NCI-H82 treated with DMSO at 0.1 percent for 48 hours (cell line): ENCODE data around the gene C3orf70.

Experiments
- DNase-seq: peaks from one replicate; lab custom pipeline; 2025; ENCODE audit not compliant: unreplicated experiment; lab: John Stamatoyannopoulos, UW

Gene C3orf70, protein sequence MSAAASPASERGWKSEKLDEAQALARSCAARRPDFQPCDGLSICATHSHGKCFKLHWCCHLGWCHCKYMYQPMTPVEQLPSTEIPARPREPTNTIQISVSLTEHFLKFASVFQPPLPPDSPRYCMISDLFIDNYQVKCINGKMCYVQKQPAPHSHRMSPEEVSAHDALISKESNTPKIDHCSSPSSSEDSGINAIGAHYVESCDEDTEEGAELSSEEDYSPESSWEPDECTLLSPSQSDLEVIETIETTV

DNA sequence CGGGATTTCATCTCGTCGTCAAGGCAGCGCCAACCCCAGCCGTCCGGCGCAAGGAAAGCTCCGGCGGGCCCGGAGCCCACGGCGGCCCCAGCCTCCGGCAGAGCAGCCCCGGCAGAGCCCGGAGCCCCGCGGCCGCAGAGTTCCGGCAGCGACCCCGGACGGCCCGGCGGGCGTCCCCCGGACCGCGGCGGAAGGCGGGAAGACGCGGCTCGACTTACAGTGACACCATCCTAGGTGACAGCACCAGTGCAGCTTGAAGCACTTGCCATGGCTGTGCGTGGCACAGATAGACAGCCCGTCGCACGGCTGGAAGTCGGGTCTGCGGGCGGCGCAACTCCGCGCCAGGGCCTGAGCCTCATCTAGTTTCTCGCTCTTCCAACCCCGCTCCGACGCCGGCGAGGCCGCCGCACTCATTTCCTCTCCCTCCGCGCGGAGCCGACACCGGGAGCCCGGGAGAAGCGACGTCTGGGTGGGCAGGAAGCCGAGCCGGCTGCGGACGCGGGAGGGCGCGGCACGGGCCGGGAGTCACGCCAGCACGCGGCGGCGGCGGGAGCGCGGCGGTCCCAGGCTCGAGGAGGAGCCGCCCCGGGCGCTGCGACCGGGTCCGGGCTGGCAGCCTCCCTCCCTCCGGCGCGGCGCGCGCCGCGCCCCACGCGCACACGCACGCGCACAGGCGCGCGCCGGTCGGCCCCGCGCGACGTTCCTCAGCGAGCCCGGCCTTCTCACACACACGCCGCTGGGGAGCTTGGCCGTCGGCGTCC is at the start of gene C3orf70:
Gene C3orf70 (minus strand): TSS at position 651 of the 761 bp plus-strand sequence. CDS start 237 bp downstream, at position 414.
- no peak for DNase-seq

- no peak for DNase-seq
These were observed 47.8 kb upstream of the C3orf70 start for GRCh38 chr3:185200639-185201038.

- DNase-seq = no peak
These were observed 46.8 kb upstream of the C3orf70 start for GRCh38 chr3:185199671-185200070.

DNA sequence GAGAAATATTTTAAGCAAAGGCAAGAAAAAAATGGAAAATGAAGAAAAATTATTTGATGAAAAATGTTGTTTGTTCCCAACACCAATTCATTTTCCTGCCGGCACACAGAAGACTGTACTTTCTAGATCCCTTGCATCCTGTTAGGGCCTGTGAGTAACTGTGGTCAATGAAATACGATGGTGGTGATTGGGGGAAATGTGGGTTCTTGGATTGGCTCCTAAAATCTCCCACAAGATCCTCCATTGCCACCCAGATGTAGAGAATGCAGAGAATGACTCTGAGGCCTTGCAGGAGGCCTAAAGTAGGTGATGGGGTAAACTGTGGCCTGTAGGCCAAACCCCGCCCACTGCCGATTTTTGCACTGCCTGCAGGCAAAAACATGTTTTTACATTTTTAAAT is 46.3 kb upstream of the C3orf70 start:
- no peak for DNase-seq

- DNase-seq = no peak
These were observed 44.2 kb upstream of the C3orf70 start for GRCh38 chr3:185197068-185197467.

DNA sequence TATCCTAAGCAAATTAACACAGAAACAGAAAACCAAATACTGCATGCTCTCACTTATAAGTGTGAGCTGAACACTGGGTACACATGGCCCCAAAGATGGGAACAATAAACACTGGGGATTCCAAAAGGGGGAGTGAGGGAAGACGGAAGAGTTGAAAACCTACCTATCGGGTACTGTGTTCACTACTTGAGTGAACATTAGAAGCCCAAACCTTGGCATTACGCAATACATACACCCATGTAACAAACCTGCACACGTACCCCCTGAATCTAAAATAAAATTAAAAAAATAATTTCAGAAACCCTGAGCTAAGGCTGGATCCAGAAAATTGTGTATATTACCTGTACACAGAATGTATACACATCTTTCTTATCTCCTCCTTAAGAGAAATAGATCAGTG is 42.8 kb upstream of the C3orf70 start:
- DNase-seq = no peak

GRCh38 chr3:185188816-185189215 is 36.0 kb upstream of the C3orf70 start:
- peak; percentile 49 for DNase-seq

DNA sequence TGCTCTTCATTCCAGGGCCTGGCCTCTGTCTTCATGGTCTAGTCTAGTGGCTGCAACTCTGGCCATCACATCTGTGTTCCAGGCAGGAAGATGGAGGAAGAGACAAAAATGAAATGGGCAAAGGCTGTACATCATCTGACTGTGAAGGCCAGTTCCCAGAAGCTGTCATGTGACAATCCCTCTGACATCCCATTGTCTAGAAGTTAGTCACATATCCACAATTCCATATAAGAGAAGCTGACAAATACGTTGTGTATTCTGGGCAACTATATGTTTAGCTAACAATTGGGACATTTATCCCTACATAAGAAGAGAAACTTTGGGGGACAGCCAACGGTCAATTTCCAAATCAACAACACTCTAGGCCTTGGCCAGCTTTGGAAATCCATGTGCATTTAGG is 34.5 kb upstream of the C3orf70 start:
- DNase-seq = no peak

- no peak for DNase-seq
These were observed 24.0 kb upstream of the C3orf70 start for GRCh38 chr3:185176750-185177359.

DNA sequence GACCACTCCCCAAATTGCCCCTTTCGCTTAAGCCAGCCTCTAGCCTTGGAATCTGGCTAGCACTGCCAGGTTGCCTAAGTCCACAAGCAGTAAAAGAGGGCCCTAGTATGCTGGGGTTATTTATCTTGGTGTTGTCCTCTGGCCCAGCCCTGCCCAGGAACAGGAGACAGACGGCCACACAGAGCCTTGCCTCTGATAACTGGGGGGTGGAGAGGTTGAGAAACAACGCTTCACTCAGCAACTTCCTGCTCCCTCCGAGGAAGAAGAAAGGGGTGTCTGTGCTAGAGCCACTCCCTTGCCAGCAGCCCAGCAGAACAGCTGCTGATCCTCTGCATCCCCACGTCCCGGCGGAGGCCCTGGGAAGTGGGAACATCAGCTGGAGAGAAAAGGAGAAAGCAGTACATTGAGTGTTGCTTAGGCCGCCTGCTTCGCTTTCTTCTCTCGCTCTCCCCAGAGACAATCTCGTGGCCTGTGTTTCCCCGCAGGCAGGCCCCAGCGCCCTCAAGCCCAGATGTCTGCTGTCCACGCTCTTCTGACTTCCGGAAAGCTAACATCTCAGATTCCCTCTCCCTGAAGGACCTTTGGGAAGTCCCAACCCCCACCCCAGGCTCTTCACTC is 22.6 kb upstream of the C3orf70 start:
- DNase-seq = no peak

DNA sequence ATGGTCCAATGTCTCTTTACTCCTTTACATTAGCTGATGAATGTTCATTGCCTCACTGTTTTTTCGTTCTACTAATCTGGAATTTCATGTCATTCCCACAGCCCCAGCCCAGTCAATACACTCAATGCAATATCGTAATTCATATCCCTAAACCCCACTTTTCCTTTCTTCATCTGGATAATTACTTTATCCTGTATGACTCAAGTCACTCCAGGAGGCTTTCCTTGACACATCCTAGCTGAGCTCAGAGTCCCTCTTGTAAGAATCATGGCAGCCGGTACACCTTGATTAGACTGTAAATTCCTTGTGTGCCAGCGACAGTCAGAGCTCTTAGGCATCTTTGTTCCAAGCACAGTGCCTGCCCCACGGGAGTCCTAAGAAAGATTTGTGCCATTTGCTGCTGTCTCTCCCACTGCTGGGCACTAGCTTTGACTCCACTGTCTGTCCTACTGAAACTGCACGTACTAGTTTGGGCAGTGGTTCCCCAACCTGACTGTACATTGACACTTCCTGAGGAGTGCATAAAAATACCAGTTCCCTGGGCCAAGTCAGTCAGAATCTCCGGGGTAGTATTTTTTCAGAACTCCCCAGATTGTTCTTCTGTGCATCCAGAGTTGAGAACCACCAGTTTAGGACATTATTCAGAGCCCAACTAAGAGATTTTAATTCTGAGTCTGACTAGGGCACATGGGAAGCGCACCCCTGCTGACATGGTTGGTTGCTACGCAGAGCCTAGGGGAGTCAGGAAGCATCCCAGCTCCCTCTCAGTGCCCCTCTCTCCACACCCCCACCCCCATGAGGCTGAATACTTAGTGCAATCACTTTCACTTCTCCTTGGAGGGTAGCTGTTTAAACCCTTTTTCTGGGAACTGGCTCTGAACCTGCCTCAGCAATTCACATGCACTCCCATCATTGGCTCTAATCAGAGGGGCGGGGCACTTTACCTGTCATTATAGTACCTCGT is 19.5 kb upstream of the C3orf70 start:
- DNase-seq = no peak

GRCh38 chr3:185164428-185165217 is 11.8 kb upstream of the C3orf70 start:
- no peak for DNase-seq

- DNase-seq = no peak
These were observed 9.8 kb upstream of the C3orf70 start for GRCh38 chr3:185162634-185163033.

DNA sequence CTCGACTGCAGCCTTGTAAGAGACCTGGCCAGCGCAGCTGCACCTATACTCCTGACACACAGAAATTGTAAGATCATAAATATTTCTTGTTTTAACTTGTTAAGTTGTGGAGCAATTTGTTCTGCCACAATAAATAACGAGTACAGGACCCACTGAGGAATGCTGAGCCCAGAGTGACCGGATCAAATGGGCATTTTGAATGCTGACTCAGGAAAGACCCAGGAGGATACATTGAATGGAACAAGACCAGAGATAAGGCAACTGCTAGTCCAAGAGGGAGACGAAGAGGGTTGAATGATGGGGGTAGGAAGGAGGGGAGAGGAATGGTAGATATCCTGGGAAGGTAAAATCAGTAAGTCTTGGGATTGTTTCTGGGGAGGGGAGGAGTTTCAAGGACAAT is 8.9 kb upstream of the C3orf70 start:
- DNase-seq = no peak

DNA sequence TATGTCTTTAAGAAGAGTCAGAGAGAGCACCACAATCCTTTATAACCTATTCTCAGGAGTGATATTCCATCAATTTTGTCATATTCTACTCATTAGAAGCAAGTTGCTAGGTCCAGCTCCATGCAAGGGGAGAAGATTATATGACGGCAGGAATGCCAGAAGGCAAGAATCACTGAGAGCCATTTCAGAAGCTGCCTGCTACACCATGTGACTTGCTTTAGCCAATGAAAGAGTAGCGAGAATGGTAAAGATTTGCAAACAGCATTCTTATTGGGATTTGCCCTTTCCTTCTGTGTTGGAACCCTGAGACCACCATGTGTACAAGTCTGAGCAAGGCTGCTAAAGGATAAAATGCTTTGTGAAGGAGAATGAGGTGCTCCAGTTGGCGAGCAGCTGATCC is 4.5 kb upstream of the C3orf70 start:
- DNase-seq = no peak

- DNase-seq = no peak
These were observed 2.8 kb upstream of the C3orf70 start for GRCh38 chr3:185155678-185156077.

- no peak for DNase-seq
These were observed 1.2 kb upstream of the C3orf70 start for GRCh38 chr3:185153861-185154629.

GRCh38 chr3:185153171-185153771 is 411 bp upstream of the C3orf70 start:
- no peak for DNase-seq

- no peak for DNase-seq
These were observed 873 bp downstream of the C3orf70 start for GRCh38 chr3:185151964-185152409.
